Osteoblast (primary cell): ENCODE measurements around the gene GALR2. TPM values are rescaled to one million over a fixed set of nuclear protein-coding genes. Genes with fewer than 3 reads are reported as not detected.

Experiments
- DNase-seq: peaks from one replicate; pipeline ENCODE4 v3.0.0; 2011; ENCODE audit warnings: low spot score, mixed read lengths; ENCODE audit not compliant: insufficient read length; ENCODE audit errors: missing footprints
- H2AFZ ChIP-seq: 2 replicates; pipeline ENCODE4 v1.6.0; 2011; ENCODE audit warnings: mild to moderate bottlenecking, low read length
- H3K27ac ChIP-seq: 2 replicates; pipeline ENCODE4 v1.5.1; 2011; ENCODE audit warnings: mild to moderate bottlenecking, low read depth, low read length, moderate library complexity
- H3K27me3 ChIP-seq: 2 replicates; pipeline ENCODE4 v1.6.0; 2012; ENCODE audit warnings: mild to moderate bottlenecking, control low read depth, inconsistent platforms, low read length, moderate library complexity; ENCODE audit not compliant: insufficient read depth
- H3K36me3 ChIP-seq: 2 replicates; pipeline ENCODE4 v1.5.1; 2011; ENCODE audit warnings: mild to moderate bottlenecking, low read length, control low read depth, moderate library complexity; ENCODE audit not compliant: insufficient read depth
- H3K4me1 ChIP-seq: 2 replicates; pipeline ENCODE4 v1.5.1; 2011; ENCODE audit warnings: mild to moderate bottlenecking, low read length, control low read depth, moderate library complexity; ENCODE audit not compliant: insufficient read depth
- H3K4me2 ChIP-seq: 2 replicates; pipeline ENCODE4 v1.6.0; 2011; ENCODE audit warnings: mild to moderate bottlenecking, low read length; ENCODE audit not compliant: insufficient read depth
- H3K4me3 ChIP-seq: fragments of 200-600 bp; sonication (generic); 3 replicates; pipeline ENCODE4 v1.5.1; 2012; ENCODE audit warnings: mild to moderate bottlenecking, low read length, inconsistent platforms; ENCODE audit not compliant: insufficient read depth
- H3K79me2 ChIP-seq: 2 replicates; pipeline ENCODE4 v1.6.0; 2012; ENCODE audit warnings: mild to moderate bottlenecking, low read length, control low read depth, inconsistent platforms; ENCODE audit not compliant: insufficient read depth
- H3K9me3 ChIP-seq: 2 replicates; pipeline ENCODE4 v1.5.1; 2011; ENCODE audit warnings: low read depth, low read length, control low read depth
- H4K20me1 ChIP-seq: 2 replicates; pipeline ENCODE4 v1.6.0; 2012; ENCODE audit warnings: mild to moderate bottlenecking, low read length, control low read depth; ENCODE audit not compliant: insufficient read depth
- total RNA-seq: library from RNA; depleted of rRNA; stranded (reverse); fragments of >200 nt; gene quantifications from 2 replicates; pipeline ENCODE4 v1.2.3, GENCODE V29; 2012
- TF ChIP-seq, protein P1 (sequence below): IDR thresholded peaks from 2 replicates; pipeline ENCODE4 v1.5.1; 2011; ENCODE audit warnings: mild to moderate bottlenecking, low read depth, low read length, moderate library complexity; ENCODE audit errors: extremely low read depth

The GALR2 gene
- total RNA-seq, 1 donor = not detected

DNA sequence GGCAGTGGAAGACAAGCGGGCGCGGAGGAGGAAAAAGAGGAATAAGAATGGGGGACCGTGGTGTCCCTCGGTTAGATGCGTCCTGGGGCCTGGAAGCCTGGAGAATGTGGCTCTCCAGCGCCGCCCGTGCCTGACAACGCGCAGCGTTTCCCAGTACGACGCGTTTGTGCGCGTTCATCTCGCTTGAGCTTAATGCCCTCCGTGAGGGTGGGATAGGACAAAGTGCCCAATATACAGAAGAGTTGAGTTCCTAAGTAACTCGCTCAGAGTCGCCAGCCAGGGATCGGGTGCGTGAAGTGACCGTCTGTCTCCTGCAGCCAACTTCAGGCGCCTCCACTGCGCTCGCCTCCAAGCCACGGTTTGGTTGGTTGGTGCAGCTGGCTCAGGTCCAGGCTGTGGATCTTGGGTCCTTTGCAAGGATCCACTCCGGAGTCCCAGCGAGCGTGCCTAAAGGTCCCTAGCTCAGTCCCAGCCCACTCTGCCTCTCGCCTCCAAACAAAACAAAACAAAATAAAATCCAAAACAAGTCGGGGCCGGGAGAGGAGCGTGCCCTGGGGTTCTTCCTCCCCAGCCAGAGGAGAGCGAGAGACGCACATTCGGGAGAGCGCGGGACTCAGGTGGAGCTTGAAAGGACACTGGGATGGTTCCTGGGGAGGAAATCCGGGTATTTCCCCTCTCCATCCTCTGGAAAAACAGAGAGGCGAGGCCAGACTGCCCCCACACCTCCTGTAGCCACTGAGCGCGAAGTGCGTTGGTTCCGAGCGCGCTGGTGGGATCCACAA, 974 bp downstream of the GALR2 start:
- peaks cover 66% of the 10 kb centered on the region for H3K27me3 ChIP-seq
- no peaks in the 10 kb centered on the region for H3K36me3 ChIP-seq
- TF ChIP-seq, protein P1, sequence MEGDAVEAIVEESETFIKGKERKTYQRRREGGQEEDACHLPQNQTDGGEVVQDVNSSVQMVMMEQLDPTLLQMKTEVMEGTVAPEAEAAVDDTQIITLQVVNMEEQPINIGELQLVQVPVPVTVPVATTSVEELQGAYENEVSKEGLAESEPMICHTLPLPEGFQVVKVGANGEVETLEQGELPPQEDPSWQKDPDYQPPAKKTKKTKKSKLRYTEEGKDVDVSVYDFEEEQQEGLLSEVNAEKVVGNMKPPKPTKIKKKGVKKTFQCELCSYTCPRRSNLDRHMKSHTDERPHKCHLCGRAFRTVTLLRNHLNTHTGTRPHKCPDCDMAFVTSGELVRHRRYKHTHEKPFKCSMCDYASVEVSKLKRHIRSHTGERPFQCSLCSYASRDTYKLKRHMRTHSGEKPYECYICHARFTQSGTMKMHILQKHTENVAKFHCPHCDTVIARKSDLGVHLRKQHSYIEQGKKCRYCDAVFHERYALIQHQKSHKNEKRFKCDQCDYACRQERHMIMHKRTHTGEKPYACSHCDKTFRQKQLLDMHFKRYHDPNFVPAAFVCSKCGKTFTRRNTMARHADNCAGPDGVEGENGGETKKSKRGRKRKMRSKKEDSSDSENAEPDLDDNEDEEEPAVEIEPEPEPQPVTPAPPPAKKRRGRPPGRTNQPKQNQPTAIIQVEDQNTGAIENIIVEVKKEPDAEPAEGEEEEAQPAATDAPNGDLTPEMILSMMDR = no peak
- H4K20me1 ChIP-seq = peaks cover 14% of the 10 kb centered on the region
- H2AFZ ChIP-seq = no peak overlapping the region
- H3K4me1 ChIP-seq = peaks cover 8% of the 10 kb centered on the region
- H3K27ac ChIP-seq = no peak overlapping the region
- DNase-seq = peak; percentile 88
- no peak overlapping the region for H3K4me2 ChIP-seq
- H3K4me3 ChIP-seq = no peak overlapping the region
- peaks cover 24% of the 10 kb centered on the region for H3K79me2 ChIP-seq
- no peaks in the 10 kb centered on the region for H3K9me3 ChIP-seq

DNA sequence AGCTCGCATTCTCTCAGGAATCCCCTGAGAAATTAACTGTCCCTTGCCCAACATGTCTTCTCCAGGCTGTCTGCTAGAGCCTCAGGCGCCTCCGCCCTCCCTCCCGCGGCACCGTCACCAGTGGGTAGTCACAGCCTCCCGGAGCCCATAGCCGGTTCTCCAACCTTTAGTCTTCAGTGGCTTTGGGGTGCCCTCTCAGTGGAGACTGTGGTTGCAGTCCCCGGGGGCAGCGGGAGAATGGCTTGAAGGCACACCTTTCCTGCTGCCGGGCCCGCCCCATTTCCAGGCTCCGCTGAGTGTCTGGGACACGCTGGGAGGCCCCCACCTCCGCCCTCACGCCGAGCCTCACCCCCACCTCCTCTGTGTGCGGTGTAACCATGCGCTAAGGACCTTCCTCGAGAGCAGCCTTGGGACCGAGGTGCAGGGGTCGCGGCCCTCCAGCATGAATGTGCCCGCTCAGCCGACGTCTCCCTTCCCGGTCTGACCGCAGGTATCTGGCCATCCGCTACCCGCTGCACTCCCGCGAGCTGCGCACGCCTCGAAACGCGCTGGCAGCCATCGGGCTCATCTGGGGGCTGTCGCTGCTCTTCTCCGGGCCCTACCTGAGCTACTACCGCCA, 1.7 kb downstream of the GALR2 start:
- peaks cover 66% of the 10 kb centered on the region for H3K27me3 ChIP-seq
- H4K20me1 ChIP-seq = peaks cover 7% of the 10 kb centered on the region
- TF ChIP-seq, protein P1 = no peak
- no peak overlapping the region for H3K4me3 ChIP-seq
- H3K36me3 ChIP-seq = no peaks in the 10 kb centered on the region
- H3K9me3 ChIP-seq = no peaks in the 10 kb centered on the region
- H2AFZ ChIP-seq = no peak overlapping the region
- peak; percentile 70 for DNase-seq
- no peak overlapping the region for H3K27ac ChIP-seq
- peaks cover 17% of the 10 kb centered on the region for H3K79me2 ChIP-seq
- H3K4me1 ChIP-seq = peaks cover 1% of the 10 kb centered on the region
- H3K4me2 ChIP-seq = no peak overlapping the region

DNA sequence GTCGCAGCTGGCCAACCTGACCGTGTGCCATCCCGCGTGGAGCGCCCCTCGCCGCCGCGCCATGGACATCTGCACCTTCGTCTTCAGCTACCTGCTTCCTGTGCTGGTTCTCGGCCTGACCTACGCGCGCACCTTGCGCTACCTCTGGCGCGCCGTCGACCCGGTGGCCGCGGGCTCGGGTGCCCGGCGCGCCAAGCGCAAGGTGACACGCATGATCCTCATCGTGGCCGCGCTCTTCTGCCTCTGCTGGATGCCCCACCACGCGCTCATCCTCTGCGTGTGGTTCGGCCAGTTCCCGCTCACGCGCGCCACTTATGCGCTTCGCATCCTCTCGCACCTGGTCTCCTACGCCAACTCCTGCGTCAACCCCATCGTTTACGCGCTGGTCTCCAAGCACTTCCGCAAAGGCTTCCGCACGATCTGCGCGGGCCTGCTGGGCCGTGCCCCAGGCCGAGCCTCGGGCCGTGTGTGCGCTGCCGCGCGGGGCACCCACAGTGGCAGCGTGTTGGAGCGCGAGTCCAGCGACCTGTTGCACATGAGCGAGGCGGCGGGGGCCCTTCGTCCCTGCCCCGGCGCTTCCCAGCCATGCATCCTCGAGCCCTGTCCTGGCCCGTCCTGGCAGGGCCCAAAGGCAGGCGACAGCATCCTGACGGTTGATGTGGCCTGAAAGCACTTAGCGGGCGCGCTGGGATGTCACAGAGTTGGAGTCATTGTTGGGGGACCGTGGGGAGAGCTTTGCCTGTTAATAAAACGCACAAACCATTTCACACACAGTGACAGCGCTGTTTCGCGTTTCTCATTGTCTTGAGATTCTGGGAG, 2.4 kb downstream of the GALR2 start:
- Histone ChIP-seq H3K9me3 (no peaks in the 10 kb centered on the region), H3K27ac (no peak overlapping the region), H3K4me1 (no peaks in the 10 kb centered on the region), H4K20me1 (peaks cover 2% of the 10 kb centered on the region), H3K4me2 (no peak overlapping the region), H3K79me2 (peaks cover 10% of the 10 kb centered on the region), H3K36me3 (no peaks in the 10 kb centered on the region), H3K4me3 (no peak overlapping the region), H3K27me3 (peaks cover 66% of the 10 kb centered on the region), H2AFZ (no peak overlapping the region)
- peak; percentile 76 for DNase-seq
- TF ChIP-seq, protein P1 = no peak
